ENCODE measurements around the gene ABCA3.

- TF ChIP-seq CTCF (IDR thresholded peaks at IDR 0.05; ENCODE audit: low read depth, low read length) (no peak), EZH2phosphoT487 (IDR thresholded peaks at IDR 0.05; ENCODE audit: low read depth) (no peak)
These were observed 101.5 kb downstream of the ABCA3 start for GRCh38 chr16:2238838-2239675.
